GM21786 (cell line): ENCODE measurements around the gene KCNK3.
"Not testable (repeated sequence)": the region's sequence is repeated elsewhere in the genome, so short reads cannot be mapped to it uniquely, and the experiment has no call there.

Source experiments
- ATAC-seq: cut with Tn5 transposase; IDR thresholded peaks from one replicate; pipeline ENCODE4 v1.9.1; 2021; ENCODE audit not compliant: unreplicated experiment

KCNK3 gene

GRCh38 chr2:26665296-26665695, 27.2 kb upstream of the KCNK3 start:
- ATAC-seq, result not testable (repeated sequence)

GRCh38 chr2:26666671-26667070, 25.9 kb upstream of the KCNK3 start:
- no peak for ATAC-seq

- no peak for ATAC-seq
These were observed 24.5 kb upstream of the KCNK3 start for GRCh38 chr2:26668041-26668440.

GRCh38 chr2:26668856-26669750, 23.4 kb upstream of the KCNK3 start:
- no peak for ATAC-seq

GRCh38 chr2:26670171-26670570, 22.4 kb upstream of the KCNK3 start:
- ATAC-seq, result no peak

GRCh38 chr2:26670931-26671460, 21.5 kb upstream of the KCNK3 start:
- no peak for ATAC-seq

- ATAC-seq, result no peak
These were observed 20.8 kb upstream of the KCNK3 start for GRCh38 chr2:26671691-26672090.

- ATAC-seq, result no peak
These were observed 20.3 kb upstream of the KCNK3 start for GRCh38 chr2:26672112-26672817.

GRCh38 chr2:26672818-26673393, 19.6 kb upstream of the KCNK3 start:
- ATAC-seq, result no peak

- no peak for ATAC-seq
These were observed 18.3 kb upstream of the KCNK3 start for GRCh38 chr2:26674002-26674751.

GRCh38 chr2:26674771-26675170, 17.8 kb upstream of the KCNK3 start:
- no peak for ATAC-seq

GRCh38 chr2:26675651-26676255, 16.8 kb upstream of the KCNK3 start:
- ATAC-seq, result no peak

GRCh38 chr2:26678035-26678434, 14.5 kb upstream of the KCNK3 start:
- ATAC-seq, result no peak

- ATAC-seq, result no peak
These were observed 12.7 kb upstream of the KCNK3 start for GRCh38 chr2:26679867-26680266.

- ATAC-seq, result no peak
These were observed 10.9 kb upstream of the KCNK3 start for GRCh38 chr2:26681656-26682055.

- no peak for ATAC-seq
These were observed 10.4 kb upstream of the KCNK3 start for GRCh38 chr2:26682155-26682554.

GRCh38 chr2:26683583-26683982, 8.9 kb upstream of the KCNK3 start:
- no peak for ATAC-seq

GRCh38 chr2:26685341-26685740, 7.2 kb upstream of the KCNK3 start:
- ATAC-seq, result no peak

GRCh38 chr2:26685989-26686839, 6.3 kb upstream of the KCNK3 start:
- ATAC-seq, result no peak

GRCh38 chr2:26687328-26687727, 5.2 kb upstream of the KCNK3 start:
- ATAC-seq, result no peak
